Activated naive CD4-positive, alpha-beta T cell treated with anti-CD3 and anti-CD28 coated beads, Interleukin-2, amount 50 U/mL, for 72 hours (primary cell): ENCODE measurements around the gene EHD1. TPM values are rescaled to one million over a fixed set of nuclear protein-coding genes. Genes with fewer than 3 reads are reported as not detected.

ENCODE experiments used
- ATAC-seq, 2 donors: fragments of 150-1000 bp; cut with Tn5 transposase; 2 replicates each; pipeline ENCODE4 v1.10.0; 2021; ENCODE audit warnings: mild to moderate bottlenecking in 2 of 2, moderate library complexity in 2 of 2
- DNase-seq, 2 donors: peaks; one replicate each; pipeline ENCODE4 v3.0.0; 2021 to 2022; ENCODE audit warnings: low spot score in 2 of 2
- H3K27ac Mint-ChIP-seq, 2 donors: one replicate each; pipeline ENCODE4 v1.8.0; 2022; ENCODE audit warnings: mild to moderate bottlenecking in 2 of 2, mixed read lengths in 2 of 2
- H3K36me3 Mint-ChIP-seq, 2 donors: one replicate each; pipeline ENCODE4 v1.8.0; 2022; ENCODE audit warnings: mixed read lengths in 2 of 2
- H3K9me3 Mint-ChIP-seq, 2 donors: one replicate each; pipeline ENCODE4 v1.8.0; 2022; ENCODE audit warnings: mixed read lengths in 2 of 2
- total RNA-seq, 2 donors: library from RNA; stranded (reverse); gene quantifications; one replicate each; pipeline ENCODE4 v1.2.3, GENCODE V29; 2022

The EHD1 gene
- total RNA-seq, 2 donors from 2014 or later, result 93.1 to 123 TPM

GRCh38 chr11:64858467-64859263 is 19.8 kb downstream of the EHD1 start:
- DNase-seq (peak; percentile 55 to 91), ATAC-seq (peak; percentile 45 to 75)
- peak overlapping the region; percentile 95 to 99 for H3K27ac Mint-ChIP-seq
- H3K9me3 Mint-ChIP-seq, result no peaks in the 10 kb centered on the region
- peaks cover 38 to 39% of the 10 kb centered on the region in 2 donors for H3K36me3 Mint-ChIP-seq

DNA sequence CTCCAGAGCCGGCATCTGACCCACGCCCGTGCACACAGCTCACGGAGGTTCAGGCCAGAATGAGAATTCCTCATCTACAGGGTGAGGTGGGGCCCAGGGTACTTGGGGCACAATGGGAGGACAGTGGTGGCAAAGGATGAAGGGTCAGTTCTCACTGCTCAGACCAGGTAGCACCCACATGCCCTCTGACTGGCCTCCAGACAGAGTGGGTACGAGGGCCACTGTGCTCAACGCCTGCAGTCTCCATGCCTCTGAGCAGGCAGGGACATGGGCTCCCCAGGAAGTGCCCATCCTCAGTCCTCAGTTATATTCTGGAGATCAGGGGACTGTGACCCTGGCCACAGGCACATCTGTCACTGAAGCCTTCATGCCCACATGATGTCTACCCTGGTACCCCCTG is 20.9 kb downstream of the EHD1 start:
- ATAC-seq, result no peak
- Mint-ChIP-seq H3K9me3 (no peaks in the 10 kb centered on the region), H3K36me3 (peaks cover 44 to 47% of the 10 kb centered on the region in 2 donors), H3K27ac (peak overlapping the region; percentile 36 to 80)
- DNase-seq, result no peak

DNA sequence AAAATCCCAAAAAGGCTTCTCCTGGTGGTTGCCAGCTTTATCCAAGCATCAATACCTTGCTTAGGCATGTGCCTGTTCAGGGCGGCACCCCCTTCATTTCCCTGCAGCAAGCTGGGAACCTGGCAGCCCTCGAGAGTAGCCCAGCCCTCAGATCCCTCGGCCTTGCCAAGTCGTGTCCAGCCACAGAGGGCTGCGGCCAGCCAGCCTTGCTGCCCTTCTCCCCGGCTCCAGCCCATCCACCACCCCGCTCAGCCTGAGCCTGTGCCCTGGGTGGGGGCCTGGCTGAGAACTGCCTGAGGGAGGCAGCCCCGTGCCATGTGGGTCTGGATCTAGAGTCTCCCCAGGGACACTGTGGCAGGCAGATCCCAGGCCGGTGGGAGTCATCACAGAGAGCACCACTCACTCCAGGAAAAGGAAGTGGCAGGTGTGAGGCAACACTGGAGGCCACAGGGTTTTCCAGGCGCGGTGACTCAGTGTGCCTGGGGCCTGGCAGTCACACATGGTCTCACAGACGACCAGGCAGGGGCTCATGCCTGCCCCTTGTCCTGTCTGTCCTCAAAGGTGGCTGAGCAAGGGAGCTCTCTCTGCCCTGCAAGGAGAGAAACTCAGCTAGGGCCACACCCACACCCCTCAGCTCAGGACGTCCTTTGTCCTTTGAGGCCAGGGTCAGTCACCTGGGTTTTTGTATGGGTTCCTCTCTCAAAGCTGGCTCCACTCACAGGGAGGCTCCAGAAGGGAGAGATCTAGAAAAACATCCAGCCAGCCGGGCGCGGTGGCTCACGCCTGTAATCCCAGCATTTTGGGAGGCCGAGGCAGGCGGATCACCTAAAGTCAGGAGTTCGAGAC is 21.8 kb downstream of the EHD1 start:
- H3K36me3 Mint-ChIP-seq, result peaks cover 44 to 47% of the 10 kb centered on the region in 2 donors
- DNase-seq (peak; percentile 64 to 89), ATAC-seq (peak; percentile 47 to 52)
- H3K27ac Mint-ChIP-seq, result peak overlapping the region; percentile 29 to 80
- H3K9me3 Mint-ChIP-seq, result no peaks in the 10 kb centered on the region

DNA sequence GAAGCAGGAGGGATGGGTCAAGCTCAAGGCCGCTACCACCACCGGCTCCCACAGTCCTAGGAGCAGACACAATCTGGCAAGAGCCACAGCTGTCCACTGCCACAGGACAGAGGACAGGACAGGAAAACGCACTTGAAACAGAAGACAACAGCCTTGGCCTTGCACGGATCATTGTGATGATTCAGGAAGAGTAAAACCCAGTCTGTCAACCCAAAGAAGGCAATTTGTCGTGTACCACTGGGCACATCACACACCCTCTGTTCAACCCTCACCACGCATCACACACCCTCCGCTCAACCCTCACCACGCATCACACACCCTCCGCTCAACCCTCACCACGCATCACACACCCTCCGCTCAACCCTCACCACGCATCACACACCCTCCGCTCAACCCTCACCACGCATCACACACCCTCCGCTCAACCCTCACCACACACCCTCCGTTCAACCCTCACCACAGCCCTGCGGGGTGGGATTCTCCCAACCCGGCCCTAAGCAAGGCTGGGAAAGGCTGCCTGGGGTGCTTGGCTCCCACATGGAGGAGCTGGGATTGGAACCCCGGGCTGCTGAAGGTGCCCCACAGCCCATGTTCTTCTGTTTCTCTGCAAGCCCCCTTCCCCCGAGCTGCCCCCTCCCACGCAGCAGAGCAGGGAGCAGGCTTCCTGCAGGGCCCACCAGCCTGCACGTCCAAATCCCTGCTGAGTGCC is 22.7 kb downstream of the EHD1 start:
- ATAC-seq, result no peak
- peaks cover 44 to 47% of the 10 kb centered on the region in 2 donors for H3K36me3 Mint-ChIP-seq
- H3K27ac Mint-ChIP-seq, result peak overlapping the region; percentile 65 to 80
- DNase-seq, result no peak
- no peaks in the 10 kb centered on the region for H3K9me3 Mint-ChIP-seq

DNA sequence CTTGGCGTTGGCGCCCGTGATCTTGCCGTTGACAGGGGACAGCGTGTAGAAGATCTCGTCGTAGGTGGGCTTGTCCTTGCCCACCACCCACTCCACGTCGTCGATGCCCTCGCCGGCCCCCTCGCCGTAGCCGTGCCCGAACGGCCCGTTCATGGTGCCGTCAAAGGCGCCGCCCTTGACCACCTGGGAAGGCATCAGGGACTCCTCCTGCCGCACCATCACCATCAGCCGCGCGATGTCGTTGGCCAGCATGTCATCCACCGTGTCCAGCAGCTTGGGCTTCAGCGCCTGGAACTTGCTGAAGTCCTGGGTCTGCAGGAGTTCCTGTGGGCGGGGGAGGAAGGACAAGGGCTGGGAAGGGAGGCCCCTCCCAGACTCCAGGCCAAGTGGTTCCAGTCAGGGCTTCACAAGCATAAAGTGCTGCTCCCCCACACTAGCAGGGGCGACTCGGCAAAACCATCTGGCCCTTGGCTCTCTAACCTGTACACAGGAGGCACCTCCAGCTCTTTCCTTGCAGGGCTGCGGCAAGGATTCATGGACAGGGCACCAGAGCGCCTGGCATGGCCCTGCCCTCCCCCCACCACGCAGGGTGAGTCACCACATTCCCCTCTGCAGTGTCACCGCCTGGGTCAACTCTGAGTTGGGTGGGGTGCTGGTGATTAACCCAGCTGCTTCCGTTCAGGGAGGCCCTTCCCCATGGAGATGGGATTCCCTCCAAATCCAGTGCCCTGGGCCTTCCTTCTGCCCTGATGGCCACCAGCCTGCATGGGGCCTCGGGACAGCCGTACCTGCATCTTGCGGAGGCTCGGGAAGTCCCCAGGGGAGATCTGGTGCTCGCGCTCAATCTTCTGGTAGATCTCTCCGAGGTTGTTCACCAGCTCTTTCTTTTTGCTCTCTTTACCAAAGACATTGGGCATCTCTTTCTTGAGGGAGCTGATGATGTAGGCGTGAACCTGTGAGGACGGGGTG is 23.6 kb downstream of the EHD1 start:
- ATAC-seq, result no peak
- Mint-ChIP-seq H3K36me3 (peaks cover 37 to 40% of the 10 kb centered on the region in 2 donors), H3K9me3 (no peaks in the 10 kb centered on the region), H3K27ac (peak overlapping the region; percentile 65 to 80)
- DNase-seq, result no peak

DNA sequence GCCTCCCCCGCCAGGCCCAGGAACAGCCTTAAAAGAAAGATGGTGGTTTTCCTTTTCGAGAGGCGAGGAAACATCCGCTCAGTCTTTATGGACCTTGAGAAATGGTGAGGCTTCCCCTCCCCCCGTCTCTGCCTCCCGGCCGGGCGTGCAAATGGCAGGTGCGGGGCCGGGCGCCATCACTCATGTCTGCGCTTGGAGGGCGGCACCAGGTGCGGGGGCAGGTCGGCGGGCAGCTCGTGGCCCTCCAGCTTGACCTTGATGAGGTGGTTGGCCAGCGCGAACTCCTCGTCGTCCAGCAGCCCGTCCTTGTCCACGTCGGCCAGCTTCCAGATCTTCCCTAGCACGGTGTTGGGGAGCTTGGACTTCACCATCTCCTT is 24.3 kb downstream of the EHD1 start:
- H3K36me3 Mint-ChIP-seq, result peaks cover 34 to 39% of the 10 kb centered on the region in 2 donors

DNA sequence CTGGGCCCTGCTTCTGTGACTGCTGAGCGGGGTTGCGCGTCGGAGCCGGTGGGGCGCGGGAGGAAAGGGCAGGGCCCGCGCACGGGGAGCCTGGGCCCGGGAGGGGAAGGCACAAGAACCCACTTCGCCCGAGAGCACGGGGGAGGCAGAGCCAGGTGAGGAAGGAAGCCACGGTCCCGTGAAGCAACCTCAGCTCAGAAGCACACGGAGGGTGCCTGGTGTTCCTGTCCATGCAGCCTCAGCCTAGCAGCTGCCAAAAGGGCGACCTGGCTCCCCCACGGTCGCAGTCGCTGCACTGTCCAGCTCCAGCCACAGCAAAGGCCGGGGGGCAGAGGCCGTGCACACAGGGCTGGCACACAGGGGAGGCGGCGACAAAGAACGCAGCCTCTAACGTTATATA is 24.7 kb downstream of the EHD1 start:
- H3K9me3 Mint-ChIP-seq, result no peaks in the 10 kb centered on the region
- DNase-seq (no peak), ATAC-seq (no peak)
- H3K27ac Mint-ChIP-seq, result peak overlapping the region; percentile 75 to 81
- H3K36me3 Mint-ChIP-seq, result peaks cover 34 to 39% of the 10 kb centered on the region in 2 donors

More for the DNA sequence above, 24.3 kb downstream of the EHD1 start:
- Mint-ChIP-seq H3K9me3 (no peaks in the 10 kb centered on the region), H3K27ac (peak overlapping the region in 1 of 2 donors; percentile 80)
- ATAC-seq, result no peak
- no peak for DNase-seq

- Mint-ChIP-seq H3K9me3 (no peaks in the 10 kb centered on the region), H3K36me3 (peaks cover 34 to 39% of the 10 kb centered on the region in 2 donors), H3K27ac (peak overlapping the region; percentile 81 to 92)
- no peak for DNase-seq
- ATAC-seq, result no peak
These were observed 25.5 kb downstream of the EHD1 start for GRCh38 chr11:64852804-64853509.

DNA sequence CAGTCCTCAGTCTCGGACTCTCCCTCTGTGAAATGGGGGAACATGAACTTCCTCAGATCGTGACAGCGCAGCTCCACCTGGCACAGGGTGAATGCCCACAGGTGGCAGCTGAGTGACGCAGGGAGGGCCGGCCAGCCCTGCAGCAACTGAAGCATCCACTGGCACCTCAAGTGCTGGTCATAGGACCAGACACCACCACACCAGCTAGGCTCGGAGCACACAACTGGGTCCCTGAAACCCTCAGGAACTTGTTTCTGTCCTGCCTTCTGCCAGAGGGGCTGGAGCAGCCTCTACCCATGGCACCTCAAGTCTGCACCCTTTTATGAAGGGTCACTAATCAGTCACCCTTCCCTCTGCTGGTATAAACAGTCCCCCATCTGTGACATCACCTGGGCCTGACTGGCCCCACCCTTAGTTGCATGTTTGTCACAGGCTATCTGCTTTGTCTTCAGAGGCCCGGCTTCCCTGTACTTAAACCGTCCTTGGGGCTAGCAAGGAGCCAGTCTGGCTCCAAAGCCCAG is 26.5 kb downstream of the EHD1 start:
- H3K36me3 Mint-ChIP-seq, result peaks cover 34 to 35% of the 10 kb centered on the region in 2 donors
- no peak for DNase-seq
- H3K9me3 Mint-ChIP-seq, result no peaks in the 10 kb centered on the region
- H3K27ac Mint-ChIP-seq, result peak overlapping the region; percentile 81 to 92
- ATAC-seq, result peak in 1 of 2 donors; percentile 10

- no peaks in the 10 kb centered on the region for H3K9me3 Mint-ChIP-seq
- ATAC-seq, result peak; percentile 57 to 79
- peak in 1 of 2 donors; percentile 88 for DNase-seq
- H3K36me3 Mint-ChIP-seq, result peaks cover 26 to 29% of the 10 kb centered on the region in 2 donors
- H3K27ac Mint-ChIP-seq, result peak overlapping the region; percentile 81 to 92
These were observed 27.3 kb downstream of the EHD1 start for GRCh38 chr11:64850979-64851567.

DNA sequence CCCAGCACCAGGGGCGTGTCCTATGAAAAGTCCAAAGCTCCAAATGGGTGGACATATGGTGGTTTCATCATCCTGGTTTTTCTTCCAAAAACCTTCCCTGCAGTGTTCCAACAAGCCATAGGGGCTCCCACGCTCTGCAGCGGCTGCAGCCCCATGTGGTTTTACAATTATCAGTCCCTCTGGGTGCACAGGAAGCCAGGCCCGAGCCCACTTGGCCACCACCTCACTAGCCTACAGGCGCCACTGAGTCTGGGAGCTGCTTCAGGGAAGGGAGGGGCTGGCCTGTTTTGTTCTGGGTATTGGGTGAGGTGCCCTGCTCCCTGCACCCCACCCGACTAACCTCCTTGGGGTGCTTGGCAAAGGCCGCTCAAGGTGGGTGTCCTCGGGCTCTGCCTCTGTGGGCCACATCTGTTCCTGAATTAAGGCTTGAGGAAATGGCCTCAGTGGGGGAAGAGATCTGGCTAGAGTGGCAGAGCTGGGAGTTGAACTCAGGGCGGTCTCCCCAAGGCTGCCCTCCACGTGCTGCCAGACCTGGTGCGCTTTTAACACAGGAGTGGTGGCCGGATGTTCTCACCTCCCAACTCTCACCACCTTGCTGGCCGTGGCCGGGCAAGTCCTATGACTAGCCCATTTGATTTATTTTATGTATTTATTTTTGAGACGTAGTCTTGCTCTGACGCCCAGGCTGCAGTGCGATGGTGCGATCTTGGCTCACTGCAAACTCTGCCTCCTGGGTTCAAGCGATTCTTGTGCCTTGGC is 28.6 kb downstream of the EHD1 start:
- peak overlapping the region in 1 of 2 donors; percentile 51 for H3K27ac Mint-ChIP-seq
- H3K9me3 Mint-ChIP-seq, result no peaks in the 10 kb centered on the region
- DNase-seq (no peak), ATAC-seq (no peak)
- peaks cover 13 to 16% of the 10 kb centered on the region in 2 donors for H3K36me3 Mint-ChIP-seq

GRCh38 chr11:64848826-64849597 is 29.4 kb downstream of the EHD1 start:
- DNase-seq, result no peak

GRCh38 chr11:64848214-64848825 is 30.1 kb downstream of the EHD1 start:
- DNase-seq (no peak), ATAC-seq (no peak)
- no peaks in the 10 kb centered on the region for H3K9me3 Mint-ChIP-seq
- H3K27ac Mint-ChIP-seq, result peak overlapping the region in 1 of 2 donors; percentile 40
- H3K36me3 Mint-ChIP-seq, result peaks cover 5% of the 10 kb centered on the region in 2 donors

More at GRCh38 chr11:64848826-64849597, 29.4 kb downstream of the EHD1 start:
- Mint-ChIP-seq H3K9me3 (no peaks in the 10 kb centered on the region), H3K27ac (peak overlapping the region in 1 of 2 donors; percentile 40), H3K36me3 (peaks cover 6 to 9% of the 10 kb centered on the region in 2 donors)
- no peak for ATAC-seq
